NB4 (cell line): ENCODE results near the gene CUL9.

Experiments
- DNase-seq: peaks from one replicate; pipeline ENCODE4 v3.0.0; 2010; ENCODE audit warnings: low read depth
- H3K4me3 ChIP-seq: one replicate; pipeline ENCODE4 v1.5.1; 2011; ENCODE audit warnings: mild to moderate bottlenecking, low read depth, low read length, moderate library complexity
- CTCF ChIP-seq: IDR thresholded peaks from one replicate; pipeline ENCODE4 v1.5.1; 2012; ENCODE audit warnings: low read depth, low read length
- MAX ChIP-seq: IDR thresholded peaks from 2 replicates; pipeline ENCODE4 v1.6.1; 2011; ENCODE audit warnings: low read depth, low read length
- MYC ChIP-seq: IDR thresholded peaks from 2 replicates; pipeline ENCODE4 v1.6.1; 2011; ENCODE audit warnings: low read depth, low read length
- POLR2A ChIP-seq: IDR thresholded peaks from 2 replicates; pipeline ENCODE4 v1.6.1; 2011; ENCODE audit warnings: mild to moderate bottlenecking; ENCODE audit not compliant: insufficient read length; ENCODE audit errors: extremely low read depth

Gene CUL9

GRCh38 chr6:43247114-43247999 lies 65.4 kb downstream of the CUL9 start:
- H3K4me3 ChIP-seq: no peak overlapping the region
- no peak for DNase-seq
- TF ChIP-seq POLR2A (no peak), CTCF (no peak), MAX (no peak), MYC (no peak)

- no peak for DNase-seq
- H3K4me3 ChIP-seq: no peak overlapping the region
- no peak for TF ChIP-seq MAX
- no peak for TF ChIP-seq MYC
- no peak for TF ChIP-seq POLR2A
- TF ChIP-seq CTCF: no peak
These were observed 66.1 kb downstream of the CUL9 start for GRCh38 chr6:43248101-43248500.

- H3K4me3 ChIP-seq: no peak overlapping the region
- TF ChIP-seq MAX (no peak), POLR2A (no peak), CTCF (no peak), MYC (no peak)
- no peak for DNase-seq
These were observed 66.8 kb downstream of the CUL9 start for GRCh38 chr6:43248791-43249190.

- no peak for DNase-seq
- TF ChIP-seq MAX (no peak), CTCF (no peak), POLR2A (no peak), MYC (no peak)
- no peak overlapping the region for H3K4me3 ChIP-seq
These were observed 69.0 kb downstream of the CUL9 start for GRCh38 chr6:43250992-43251373.

- H3K4me3 ChIP-seq: no peak overlapping the region
- no peak for DNase-seq
- TF ChIP-seq POLR2A (no peak), MYC (no peak), CTCF (no peak), MAX (no peak)
These were observed 71.4 kb downstream of the CUL9 start for GRCh38 chr6:43253401-43253800.
